Osteoblast (primary cell): ENCODE measurements around the gene SMCO2. TPM values are rescaled to one million over a fixed set of nuclear protein-coding genes. Genes with fewer than 3 reads are reported as not detected.

Experiments
- DNase-seq: peaks from one replicate; pipeline ENCODE4 v3.0.0; 2011; ENCODE audit warnings: low spot score, mixed read lengths; ENCODE audit not compliant: insufficient read length; ENCODE audit errors: missing footprints
- H2AFZ ChIP-seq: 2 replicates; pipeline ENCODE4 v1.6.0; 2011; ENCODE audit warnings: mild to moderate bottlenecking, low read length
- H3K27ac ChIP-seq: 2 replicates; pipeline ENCODE4 v1.5.1; 2011; ENCODE audit warnings: mild to moderate bottlenecking, low read depth, low read length, moderate library complexity
- H3K27me3 ChIP-seq: 2 replicates; pipeline ENCODE4 v1.6.0; 2012; ENCODE audit warnings: mild to moderate bottlenecking, control low read depth, inconsistent platforms, low read length, moderate library complexity; ENCODE audit not compliant: insufficient read depth
- H3K36me3 ChIP-seq: 2 replicates; pipeline ENCODE4 v1.5.1; 2011; ENCODE audit warnings: mild to moderate bottlenecking, low read length, control low read depth, moderate library complexity; ENCODE audit not compliant: insufficient read depth
- H3K4me1 ChIP-seq: 2 replicates; pipeline ENCODE4 v1.5.1; 2011; ENCODE audit warnings: mild to moderate bottlenecking, low read length, control low read depth, moderate library complexity; ENCODE audit not compliant: insufficient read depth
- H3K4me2 ChIP-seq: 2 replicates; pipeline ENCODE4 v1.6.0; 2011; ENCODE audit warnings: mild to moderate bottlenecking, low read length; ENCODE audit not compliant: insufficient read depth
- H3K4me3 ChIP-seq: fragments of 200-600 bp; sonication (generic); 3 replicates; pipeline ENCODE4 v1.5.1; 2012; ENCODE audit warnings: mild to moderate bottlenecking, low read length, inconsistent platforms; ENCODE audit not compliant: insufficient read depth
- H3K79me2 ChIP-seq: 2 replicates; pipeline ENCODE4 v1.6.0; 2012; ENCODE audit warnings: mild to moderate bottlenecking, low read length, control low read depth, inconsistent platforms; ENCODE audit not compliant: insufficient read depth
- H3K9me3 ChIP-seq: 2 replicates; pipeline ENCODE4 v1.5.1; 2011; ENCODE audit warnings: low read depth, low read length, control low read depth
- H4K20me1 ChIP-seq: 2 replicates; pipeline ENCODE4 v1.6.0; 2012; ENCODE audit warnings: mild to moderate bottlenecking, low read length, control low read depth; ENCODE audit not compliant: insufficient read depth
- total RNA-seq: library from RNA; depleted of rRNA; stranded (reverse); fragments of >200 nt; gene quantifications from 2 replicates; pipeline ENCODE4 v1.2.3, GENCODE V29; 2012
- TF ChIP-seq, protein P1 (sequence below): IDR thresholded peaks from 2 replicates; pipeline ENCODE4 v1.5.1; 2011; ENCODE audit warnings: mild to moderate bottlenecking, low read depth, low read length, moderate library complexity; ENCODE audit errors: extremely low read depth

SMCO2 gene
- total RNA-seq, 1 donor, result 0.72 TPM

DNA sequence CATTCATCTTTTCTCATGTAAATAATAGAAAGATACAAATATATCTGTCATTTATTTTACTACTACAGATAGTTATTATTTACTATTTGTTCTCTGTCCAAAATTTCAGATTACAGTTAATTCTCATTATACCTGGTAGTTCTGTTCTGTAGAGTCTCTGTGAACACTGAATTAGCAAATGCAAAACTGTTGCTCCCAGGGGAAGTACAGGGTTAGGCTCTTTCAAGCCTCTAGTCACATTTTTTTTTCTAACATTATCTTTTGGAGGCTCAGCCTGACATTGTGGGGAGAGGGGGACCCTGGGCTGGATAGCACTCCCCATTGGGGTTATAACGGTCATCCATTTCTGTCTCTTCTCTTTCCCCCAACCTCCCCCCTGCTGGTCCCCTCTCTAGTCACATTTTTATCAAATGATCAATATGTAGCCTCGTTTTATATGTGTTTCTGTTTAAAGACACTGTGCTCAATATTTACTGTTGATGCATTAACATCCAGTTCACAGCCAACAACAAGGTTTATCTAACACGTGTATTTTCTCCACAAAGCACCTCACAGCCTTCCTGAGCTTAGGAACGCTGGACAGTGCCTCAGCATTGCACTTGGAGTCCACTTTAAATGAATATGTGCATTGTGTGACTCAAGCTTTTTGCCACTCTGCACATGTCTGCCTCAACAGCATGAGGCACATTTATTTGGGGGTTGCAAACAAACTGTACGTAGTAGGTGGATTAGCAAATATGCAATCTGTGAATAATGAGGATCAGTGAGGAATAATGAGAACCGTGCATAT, 4.7 kb downstream of the SMCO2 start:
- Histone ChIP-seq H3K79me2 (no peaks in the 10 kb centered on the region), H3K9me3 (peaks cover 1% of the 10 kb centered on the region), H3K27ac (no peak overlapping the region), H3K27me3 (no peaks in the 10 kb centered on the region), H2AFZ (no peak overlapping the region), H4K20me1 (no peaks in the 10 kb centered on the region), H3K4me1 (no peaks in the 10 kb centered on the region), H3K4me3 (no peak overlapping the region), H3K4me2 (no peak overlapping the region), H3K36me3 (no peaks in the 10 kb centered on the region)
- DNase-seq, result no peak
- TF ChIP-seq, protein P1, sequence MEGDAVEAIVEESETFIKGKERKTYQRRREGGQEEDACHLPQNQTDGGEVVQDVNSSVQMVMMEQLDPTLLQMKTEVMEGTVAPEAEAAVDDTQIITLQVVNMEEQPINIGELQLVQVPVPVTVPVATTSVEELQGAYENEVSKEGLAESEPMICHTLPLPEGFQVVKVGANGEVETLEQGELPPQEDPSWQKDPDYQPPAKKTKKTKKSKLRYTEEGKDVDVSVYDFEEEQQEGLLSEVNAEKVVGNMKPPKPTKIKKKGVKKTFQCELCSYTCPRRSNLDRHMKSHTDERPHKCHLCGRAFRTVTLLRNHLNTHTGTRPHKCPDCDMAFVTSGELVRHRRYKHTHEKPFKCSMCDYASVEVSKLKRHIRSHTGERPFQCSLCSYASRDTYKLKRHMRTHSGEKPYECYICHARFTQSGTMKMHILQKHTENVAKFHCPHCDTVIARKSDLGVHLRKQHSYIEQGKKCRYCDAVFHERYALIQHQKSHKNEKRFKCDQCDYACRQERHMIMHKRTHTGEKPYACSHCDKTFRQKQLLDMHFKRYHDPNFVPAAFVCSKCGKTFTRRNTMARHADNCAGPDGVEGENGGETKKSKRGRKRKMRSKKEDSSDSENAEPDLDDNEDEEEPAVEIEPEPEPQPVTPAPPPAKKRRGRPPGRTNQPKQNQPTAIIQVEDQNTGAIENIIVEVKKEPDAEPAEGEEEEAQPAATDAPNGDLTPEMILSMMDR, result no peak

DNA sequence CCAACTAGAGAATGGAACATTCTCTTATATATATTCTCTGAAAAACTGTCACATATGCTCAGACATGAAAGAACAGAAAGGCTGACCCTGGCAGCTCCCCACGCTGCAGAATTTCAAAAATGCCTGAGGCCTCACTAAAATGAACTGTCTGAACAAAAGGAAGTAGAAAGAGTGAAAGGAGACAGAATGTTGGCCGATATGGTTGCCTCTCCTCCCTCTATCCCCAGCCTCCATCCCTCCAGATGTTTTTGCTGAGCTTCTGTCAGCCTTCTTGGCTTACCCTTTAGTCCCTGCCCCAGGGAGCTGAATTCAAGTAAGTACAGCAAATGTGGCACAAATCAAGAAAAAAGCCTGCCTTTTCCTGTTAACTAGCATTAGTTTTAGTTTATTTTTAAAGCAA, 6.9 kb downstream of the SMCO2 start:
- Histone ChIP-seq H3K27ac (no peak overlapping the region), H3K4me1 (no peaks in the 10 kb centered on the region), H4K20me1 (no peaks in the 10 kb centered on the region), H3K79me2 (no peaks in the 10 kb centered on the region), H2AFZ (no peak overlapping the region), H3K27me3 (no peaks in the 10 kb centered on the region), H3K36me3 (no peaks in the 10 kb centered on the region), H3K4me3 (no peak overlapping the region), H3K4me2 (no peak overlapping the region), H3K9me3 (no peaks in the 10 kb centered on the region)
- no peak for DNase-seq
- TF ChIP-seq, protein P1, result no peak

DNA sequence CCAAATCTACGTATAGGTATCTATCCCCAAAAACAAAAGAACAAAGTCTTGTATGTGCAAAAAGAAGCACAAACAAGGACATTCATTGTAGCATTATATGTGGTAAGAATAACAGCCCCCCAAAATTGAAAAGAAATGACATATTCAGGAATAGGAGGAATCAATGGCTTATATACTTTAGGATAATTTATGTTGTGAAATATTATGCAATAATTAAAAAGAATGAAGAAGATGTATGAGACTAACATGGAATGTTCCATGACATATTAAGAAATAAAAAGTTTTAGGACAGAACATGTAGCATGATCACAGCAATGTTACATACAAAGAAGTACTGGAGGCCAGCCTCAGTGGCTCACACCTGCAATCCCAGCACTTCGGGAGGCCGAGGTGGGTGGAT, 9.1 kb downstream of the SMCO2 start:
- no peaks in the 10 kb centered on the region for H3K27me3 ChIP-seq
- TF ChIP-seq, protein P1, result no peak
- H3K4me1 ChIP-seq, result peaks cover 8% of the 10 kb centered on the region
- H3K27ac ChIP-seq, result no peak overlapping the region
- H3K36me3 ChIP-seq, result no peaks in the 10 kb centered on the region
- no peak overlapping the region for H3K4me3 ChIP-seq
- H3K4me2 ChIP-seq, result no peak overlapping the region
- H2AFZ ChIP-seq, result no peak overlapping the region
- H4K20me1 ChIP-seq, result no peaks in the 10 kb centered on the region
- H3K9me3 ChIP-seq, result no peaks in the 10 kb centered on the region
- H3K79me2 ChIP-seq, result no peaks in the 10 kb centered on the region
- DNase-seq, result peak; percentile 8

DNA sequence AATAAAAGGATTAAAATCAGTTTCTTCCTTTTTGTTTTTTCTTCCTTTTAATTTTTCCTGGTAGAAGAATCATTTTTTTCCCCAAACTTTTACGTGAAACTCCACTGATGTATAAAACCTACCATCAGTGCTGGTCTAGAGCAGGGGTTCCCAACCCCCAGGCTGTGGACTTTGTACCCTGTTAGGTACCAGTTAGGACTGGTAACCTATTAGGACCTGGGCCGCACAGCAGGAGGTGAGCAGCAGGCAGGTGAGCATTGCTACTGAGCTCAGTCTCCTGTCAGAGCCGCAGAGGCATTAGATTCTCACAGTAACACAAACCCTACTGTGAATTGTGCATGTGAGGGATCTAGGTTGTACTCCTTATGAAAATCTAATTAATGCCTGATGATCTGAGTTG, 10.1 kb downstream of the SMCO2 start:
- Histone ChIP-seq H3K4me2 (no peak overlapping the region), H3K4me3 (no peak overlapping the region), H4K20me1 (no peaks in the 10 kb centered on the region), H2AFZ (no peak overlapping the region), H3K27me3 (no peaks in the 10 kb centered on the region), H3K36me3 (no peaks in the 10 kb centered on the region), H3K27ac (no peak overlapping the region), H3K79me2 (no peaks in the 10 kb centered on the region), H3K4me1 (peaks cover 17% of the 10 kb centered on the region), H3K9me3 (no peaks in the 10 kb centered on the region)
- no peak for DNase-seq
- TF ChIP-seq, protein P1, result no peak
